ENCODE results near the gene AKT3.

Gene AKT3

DNA sequence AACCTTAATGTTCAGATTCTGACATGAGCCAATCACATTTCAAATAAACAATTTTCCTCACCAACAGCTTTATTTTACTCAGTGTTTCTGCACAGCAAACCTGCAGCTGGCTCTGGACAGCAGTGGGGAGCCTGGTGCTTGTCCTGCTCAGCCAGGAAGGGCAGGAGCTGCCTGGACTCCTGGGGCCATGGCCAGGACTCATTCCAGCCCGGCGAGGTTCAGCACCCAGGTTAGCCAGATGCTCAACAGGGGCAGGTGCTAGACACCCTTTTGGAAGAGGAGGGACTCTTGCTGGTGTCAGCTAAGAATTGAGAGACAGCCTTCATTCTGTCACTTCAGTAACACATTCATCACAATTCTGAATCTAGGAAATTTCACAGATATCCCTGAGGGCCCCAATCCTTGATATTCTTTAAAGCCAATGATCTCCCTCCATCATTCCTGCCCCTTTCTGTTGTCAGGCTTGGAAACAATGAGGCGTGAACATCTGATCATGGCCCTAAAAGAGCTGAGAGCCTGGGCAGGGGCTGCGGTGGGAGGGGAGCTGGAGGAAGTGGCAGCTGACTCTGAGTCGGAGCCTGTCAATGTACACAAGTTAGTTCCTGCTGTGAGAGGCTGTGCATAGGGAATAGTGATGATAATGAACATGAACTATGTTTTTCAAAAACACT, 342.9 kb downstream of the AKT3 start:
- DNase-seq (ENCODE audit: low spot score), result no peak

DNA sequence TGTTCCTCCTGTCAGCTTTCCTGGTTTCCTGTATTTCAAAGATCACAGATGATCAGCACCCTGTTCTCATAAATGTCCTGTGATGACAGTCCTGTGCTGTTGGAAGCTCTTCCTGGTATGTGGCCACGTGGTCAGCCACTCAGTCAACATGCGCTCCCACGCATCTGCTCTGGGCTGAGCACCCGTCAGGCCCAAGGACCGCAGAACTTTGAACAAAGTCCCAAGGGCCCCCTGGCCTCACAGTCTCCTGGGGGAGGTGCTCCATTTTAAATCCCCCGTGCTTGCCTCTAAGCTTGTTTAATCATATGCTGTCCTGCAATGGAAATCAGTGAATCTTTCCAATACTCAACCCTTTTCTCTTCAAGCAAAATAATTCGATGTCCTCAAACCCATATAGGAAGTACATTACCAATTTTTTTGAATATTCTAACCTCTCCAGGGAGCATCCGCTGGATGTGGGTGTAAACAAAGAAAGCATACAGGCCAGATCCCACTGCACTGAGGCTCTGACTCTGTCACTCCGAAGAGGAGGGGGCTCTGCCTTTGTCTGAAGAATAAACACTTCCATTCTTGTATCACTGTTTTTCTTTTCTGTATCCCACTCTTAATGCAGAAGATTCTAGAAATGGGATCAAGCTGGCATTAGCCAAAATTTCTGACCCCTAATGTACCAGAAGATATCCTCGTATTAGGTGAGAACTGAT, 343.9 kb downstream of the AKT3 start:
- DNase-seq (ENCODE audit: low spot score), result no peak

DNA sequence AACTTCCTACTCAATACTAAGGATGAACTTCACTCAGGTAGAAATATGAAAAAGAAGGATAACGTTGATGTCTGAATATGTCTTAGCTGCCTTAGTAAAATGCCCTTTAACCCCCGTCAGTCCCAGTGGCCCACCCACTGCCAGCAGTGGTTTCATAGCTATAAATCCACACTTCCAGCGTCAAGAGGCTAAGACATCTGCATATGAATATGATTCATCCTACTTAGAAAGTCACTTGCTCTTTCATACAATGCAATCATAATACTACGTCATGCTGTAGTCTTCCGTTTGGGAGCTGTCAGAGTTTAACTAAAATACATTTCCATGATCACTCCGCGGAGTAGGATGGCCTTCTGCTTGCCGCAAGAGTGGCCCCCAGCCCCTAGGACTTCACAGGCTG, 346.9 kb downstream of the AKT3 start:
- no peak for DNase-seq (ENCODE audit: low spot score)

GRCh38 chr1:243501002-243501401, 349.0 kb downstream of the AKT3 start:
- DNase-seq (ENCODE audit: low spot score), result no peak

DNA sequence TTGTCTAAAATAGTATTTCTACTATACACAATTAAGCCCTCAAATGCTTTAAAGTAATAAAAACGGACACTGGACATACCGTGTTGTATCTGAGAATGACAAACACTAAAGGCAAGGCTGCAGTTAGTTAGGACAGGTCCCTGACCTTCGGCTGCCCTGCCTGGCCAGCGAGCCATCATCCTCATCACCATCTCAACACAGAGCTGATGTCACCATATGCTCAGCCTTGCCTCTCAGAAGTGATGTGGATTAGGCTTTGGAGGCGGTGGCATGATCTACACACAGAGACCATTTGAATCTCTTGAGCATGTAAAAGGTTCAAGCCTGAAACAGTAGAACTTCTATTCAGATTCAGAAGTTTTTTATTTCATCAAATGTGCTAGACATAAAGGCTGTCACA, 349.5 kb downstream of the AKT3 start:
- DNase-seq (ENCODE audit: low spot score), result no peak

DNA sequence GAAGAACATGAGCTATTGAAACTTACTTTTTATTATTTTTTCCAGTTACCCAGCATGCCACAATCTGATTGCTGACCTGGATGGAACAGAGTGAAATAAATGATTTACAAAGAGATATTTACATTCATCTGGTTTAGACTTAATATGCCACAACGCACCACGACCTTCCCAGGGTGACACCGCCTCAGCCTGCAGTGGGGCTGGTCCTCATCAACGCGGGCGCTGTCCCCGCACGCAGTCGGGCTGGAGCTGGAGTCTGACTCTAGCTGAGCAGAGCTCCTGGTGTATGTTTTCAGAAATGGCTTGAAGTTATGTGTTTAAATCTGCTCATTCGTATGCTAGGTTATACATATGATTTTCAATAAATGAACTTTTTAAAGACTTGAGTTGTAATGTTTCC, 350.3 kb downstream of the AKT3 start:
- no peak for DNase-seq (ENCODE audit: low spot score)

- no peak for DNase-seq (ENCODE audit: low spot score)
Observed at GRCh38 chr1:243499248-243499647, 350.8 kb downstream of the AKT3 start.

GRCh38 chr1:243497939-243498681, 351.9 kb downstream of the AKT3 start:
- no peak for DNase-seq (ENCODE audit: low spot score)

DNA sequence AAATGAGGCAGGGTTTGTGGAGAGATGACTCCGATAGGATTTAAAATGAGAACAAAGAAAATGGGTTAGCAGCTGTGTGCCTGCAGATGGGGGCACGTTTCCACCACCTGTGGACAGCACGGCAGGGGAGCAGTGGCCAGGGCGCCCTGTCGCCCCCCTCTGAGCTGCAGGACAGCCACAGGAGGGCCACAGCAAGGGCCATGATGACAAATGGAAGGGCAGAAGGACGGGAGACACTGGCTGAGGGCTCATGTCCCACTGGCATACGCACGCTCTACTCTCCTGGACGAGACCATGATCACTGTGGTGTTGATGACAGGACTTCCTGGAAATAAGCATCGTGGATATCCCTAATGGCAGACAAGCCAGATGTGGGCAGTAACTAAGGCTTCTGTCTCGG, 353.2 kb downstream of the AKT3 start:
- no peak for DNase-seq (ENCODE audit: low spot score)

DNA sequence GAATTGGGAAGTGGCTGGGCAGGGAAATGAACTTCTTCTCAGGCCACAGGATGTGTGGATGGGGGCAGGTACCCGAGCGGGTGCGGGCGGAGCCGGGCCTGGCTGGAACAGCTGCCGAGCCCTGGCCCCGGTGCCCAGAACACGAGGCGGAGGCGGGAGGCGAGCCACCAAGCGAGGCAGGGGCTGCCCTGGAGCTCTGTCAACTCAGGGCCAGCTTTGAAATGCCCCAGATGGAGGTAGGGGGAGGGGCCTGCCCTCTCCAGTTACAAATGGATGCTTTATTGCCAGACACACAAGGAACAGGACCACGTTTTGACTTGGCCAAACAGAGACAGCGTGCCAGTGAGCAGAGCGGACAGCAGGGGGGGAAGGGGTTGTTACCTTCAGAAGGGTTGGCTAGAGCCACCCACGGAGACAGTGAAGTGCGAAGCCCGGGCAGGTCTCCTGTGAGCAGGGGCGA, 353.8 kb downstream of the AKT3 start:
- no peak for DNase-seq (ENCODE audit: low spot score)

- no peak for DNase-seq (ENCODE audit: low spot score)
Observed at GRCh38 chr1:243495442-243496186, 354.4 kb downstream of the AKT3 start.

DNA sequence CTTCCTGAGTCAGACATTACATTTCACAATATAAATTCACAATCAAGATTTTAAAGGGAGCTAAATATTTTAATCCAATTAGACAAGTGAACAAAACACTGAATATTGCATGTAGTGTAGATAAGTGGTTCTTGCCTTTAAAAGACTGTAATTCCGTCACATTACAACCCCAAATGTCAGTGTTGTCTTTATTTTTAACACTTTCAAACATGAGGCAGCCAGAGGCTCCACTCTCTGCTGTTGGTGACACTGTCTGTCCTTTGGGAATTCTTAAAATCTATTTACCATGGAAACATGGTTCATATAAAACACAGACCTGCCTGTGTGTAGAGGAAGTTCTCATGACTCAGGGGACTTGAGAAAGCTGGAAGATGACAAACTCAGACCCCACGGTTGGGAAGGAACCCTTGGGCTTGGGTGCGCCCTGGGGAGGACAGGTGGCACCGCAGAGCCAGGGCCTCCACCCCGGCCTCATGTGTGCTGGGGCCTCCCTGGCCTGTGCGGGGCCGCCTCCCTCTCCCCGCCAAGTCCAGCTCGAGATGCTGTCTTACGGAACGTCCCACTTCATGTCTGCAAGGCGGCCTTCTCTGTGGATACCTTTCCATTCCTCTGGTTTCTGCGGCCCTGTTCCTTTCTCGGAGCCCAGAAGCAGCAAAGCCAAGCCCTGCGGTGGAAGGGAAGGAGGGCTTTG, 355.2 kb downstream of the AKT3 start:
- no peak for DNase-seq (ENCODE audit: low spot score)

DNA sequence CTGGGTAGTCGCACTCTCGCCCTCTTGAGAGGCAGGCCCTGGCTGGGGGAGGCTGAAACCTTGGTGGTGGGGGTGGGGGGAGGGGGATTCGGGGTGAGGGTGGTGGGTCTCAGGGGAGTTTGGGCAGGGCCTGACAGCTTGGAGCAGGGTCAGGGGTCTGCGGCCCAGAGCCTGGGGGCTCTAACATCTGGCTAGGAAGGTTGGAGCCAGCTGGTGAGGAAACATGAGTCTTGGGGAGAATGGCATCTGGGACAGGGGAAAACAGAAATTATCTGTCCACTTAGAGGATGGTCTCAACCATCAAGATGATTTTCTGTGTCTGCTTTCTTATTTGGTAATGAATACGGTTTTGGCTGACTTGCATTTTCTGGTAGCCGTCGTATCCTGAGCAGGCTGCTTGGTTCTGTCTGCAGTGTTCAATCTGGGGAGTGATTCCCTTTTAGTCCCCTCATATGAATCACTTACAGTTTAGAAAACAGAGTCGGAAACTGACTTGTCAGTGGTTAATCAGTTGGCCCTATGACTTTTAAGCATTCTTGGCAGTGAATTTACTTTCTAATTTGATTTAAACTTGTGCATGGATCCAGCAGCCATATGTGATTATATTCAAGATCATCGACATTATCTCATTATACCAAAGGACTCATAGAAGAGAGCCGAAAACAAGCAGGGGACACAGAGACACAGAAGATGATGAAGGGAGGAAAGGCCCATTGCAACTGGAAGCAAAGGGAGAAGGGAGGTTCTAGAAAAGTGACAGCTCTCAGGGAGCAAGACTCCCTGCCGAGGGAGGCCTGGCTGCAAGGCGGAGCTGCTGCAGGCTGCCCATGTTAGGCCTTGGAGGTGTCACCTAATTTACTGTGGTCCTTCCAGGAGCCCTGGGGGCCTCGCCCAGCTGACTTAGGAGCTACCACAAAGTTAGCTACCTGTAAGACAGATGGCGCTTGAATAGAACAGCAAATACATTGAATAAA, 356.6 kb downstream of the AKT3 start:
- no peak for DNase-seq (ENCODE audit: low spot score)

GRCh38 chr1:243490748-243491686, 359.0 kb downstream of the AKT3 start:
- DNase-seq (ENCODE audit: low spot score), result no peak

- no peak for DNase-seq (ENCODE audit: low spot score)
Observed at GRCh38 chr1:243489681-243490546, 360.1 kb downstream of the AKT3 start.

- no peak for DNase-seq (ENCODE audit: low spot score)
Observed at GRCh38 chr1:243489158-243489527, 360.9 kb downstream of the AKT3 start.

DNA sequence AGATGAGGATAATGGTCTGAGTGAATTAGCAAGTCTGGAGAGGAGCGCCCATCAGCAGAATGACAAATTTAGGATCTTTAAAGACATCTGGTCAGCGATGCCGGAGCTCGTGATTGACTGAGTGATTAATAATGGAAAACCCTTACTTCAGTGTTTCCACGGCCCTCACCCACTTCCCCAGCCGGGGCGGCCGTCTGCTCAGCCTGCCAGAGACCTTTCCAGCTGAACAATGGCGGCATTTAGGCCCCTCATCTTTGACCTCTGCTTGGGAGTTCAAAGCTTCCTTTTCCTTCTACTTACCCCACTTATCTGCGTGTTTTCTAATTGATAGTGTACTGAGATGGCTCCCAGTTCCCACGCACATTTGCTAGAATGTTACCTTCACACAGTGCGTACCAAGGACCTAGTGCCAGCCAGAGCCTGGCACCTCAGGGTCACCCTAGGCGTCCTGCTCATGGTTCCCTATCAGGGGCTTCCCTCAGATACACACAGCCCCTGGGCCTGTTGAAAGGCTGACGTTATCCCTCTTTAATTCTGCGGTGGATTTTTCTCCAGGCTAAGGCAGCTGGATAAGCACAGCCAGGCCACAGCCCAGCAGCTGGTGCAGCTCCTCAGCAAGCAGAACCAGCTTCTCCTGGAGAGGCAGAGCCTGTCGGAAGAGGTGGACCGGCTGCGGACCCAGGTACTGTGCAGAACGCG, 361.4 kb downstream of the AKT3 start:
- no peak for DNase-seq (ENCODE audit: low spot score)
